Measurements from ENCODE around the gene JAG1. TPM values are rescaled to one million over a fixed set of nuclear protein-coding genes. Genes with fewer than 3 reads are reported as not detected.
"Not testable (repeated sequence)": the region's sequence is repeated elsewhere in the genome, so short reads cannot be mapped to it uniquely, and the experiment has no call there.

JAG1 gene
- total RNA-seq, 1 experiment from 2014 or later: 62.5 TPM

DNA sequence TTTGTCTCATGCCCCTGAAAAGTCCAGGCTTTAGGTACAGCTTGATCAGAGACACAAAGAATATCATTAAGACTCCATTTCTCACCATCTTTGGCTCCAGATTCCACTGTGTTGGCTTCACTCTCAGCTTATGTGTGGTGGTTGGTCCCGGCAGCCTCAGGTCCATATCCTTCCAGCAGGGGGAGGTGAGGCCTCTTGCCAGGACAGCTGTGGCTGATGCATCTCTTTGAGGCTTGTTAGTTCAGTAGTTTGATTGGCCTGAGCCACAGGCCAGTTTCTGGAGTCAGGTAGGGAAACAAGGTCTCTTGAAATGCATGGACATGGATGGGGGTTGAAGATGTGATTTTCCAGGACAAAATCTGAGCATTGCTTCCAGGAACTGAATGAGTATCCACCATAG, 62.4 kb downstream of the JAG1 start:
- DNase-seq (ENCODE audit: low read depth): peak; percentile 50

GRCh38 chr20:10610251-10610650, 63.5 kb downstream of the JAG1 start:
- DNase-seq (ENCODE audit: low read depth): no peak

- DNase-seq (ENCODE audit: low read depth): no peak
These were observed 64.0 kb downstream of the JAG1 start for GRCh38 chr20:10609770-10610169.

- DNase-seq (ENCODE audit: low read depth): no peak
These were observed 64.5 kb downstream of the JAG1 start for GRCh38 chr20:10609276-10609675.

- DNase-seq (ENCODE audit: low read depth): no peak
These were observed 68.1 kb downstream of the JAG1 start for GRCh38 chr20:10605547-10606195.

DNA sequence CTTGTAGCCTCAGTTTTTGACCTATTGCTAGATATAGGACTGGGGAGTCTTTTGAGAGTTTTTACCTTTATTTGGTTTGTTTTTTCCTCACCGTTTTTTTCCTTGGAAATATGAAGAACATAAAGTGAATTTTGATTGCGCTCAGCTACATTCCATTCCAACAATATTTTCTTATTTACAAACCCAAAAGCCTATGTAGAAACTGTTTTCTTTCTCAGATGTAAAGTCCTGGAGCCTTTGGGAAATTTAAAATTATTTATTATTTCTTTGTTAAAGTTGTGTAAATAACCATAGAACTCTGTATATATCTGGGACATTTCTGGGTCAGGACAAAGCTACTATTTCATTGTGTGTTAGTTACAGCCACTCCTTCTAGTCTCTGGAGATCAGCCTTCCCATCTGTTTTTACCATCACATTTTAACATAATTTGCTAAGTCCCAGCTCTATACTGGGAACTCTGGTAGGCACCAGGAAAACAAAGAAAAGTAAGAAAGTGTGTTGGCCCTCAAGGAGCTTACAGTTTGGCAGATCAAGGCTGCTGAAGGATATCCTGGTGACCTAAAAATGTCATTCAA, 68.8 kb downstream of the JAG1 start:
- DNase-seq (ENCODE audit: low read depth): no peak

DNA sequence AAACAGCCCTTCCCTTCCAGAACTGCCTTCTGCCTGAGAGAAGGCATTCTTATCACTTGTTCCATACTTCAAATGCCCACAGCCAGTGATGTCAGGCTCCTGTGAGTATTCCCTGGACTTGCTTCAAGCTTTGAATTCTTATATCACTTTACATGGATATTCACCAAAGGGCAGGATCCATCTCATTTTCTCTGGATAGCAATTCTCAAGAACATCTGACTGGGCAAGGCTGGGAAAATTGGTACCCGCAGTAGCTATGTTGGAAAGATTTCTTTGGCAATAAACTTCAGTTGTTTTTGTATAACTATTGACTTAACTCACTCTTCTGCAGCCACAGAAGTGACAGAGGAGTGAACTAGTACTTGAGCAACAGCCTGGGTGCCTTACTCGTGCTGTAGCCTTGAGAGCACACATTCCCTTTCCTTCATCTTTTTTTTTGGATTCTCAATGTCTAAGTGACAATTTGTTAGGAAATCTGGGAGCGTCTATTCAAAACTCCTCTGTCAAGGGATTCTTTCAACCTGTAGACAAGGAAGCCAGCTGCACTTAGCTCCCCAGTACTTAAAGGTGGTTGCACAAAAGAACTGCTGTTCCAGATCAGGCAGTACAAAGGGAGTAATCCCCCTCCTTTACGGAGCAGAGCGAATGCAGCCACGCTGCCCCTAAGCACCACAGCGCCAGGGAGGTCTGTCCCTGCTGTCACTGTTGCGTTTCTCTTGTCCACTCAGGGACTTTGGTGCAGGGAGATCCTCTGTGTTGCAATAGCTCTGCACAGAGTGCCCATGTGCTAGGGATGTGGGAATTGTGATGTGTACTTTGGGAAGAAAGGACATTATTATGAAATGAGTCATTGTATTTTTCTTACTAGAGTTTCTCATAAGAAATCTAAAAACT, 69.6 kb downstream of the JAG1 start:
- peak; percentile 84 for DNase-seq (ENCODE audit: low read depth)

DNA sequence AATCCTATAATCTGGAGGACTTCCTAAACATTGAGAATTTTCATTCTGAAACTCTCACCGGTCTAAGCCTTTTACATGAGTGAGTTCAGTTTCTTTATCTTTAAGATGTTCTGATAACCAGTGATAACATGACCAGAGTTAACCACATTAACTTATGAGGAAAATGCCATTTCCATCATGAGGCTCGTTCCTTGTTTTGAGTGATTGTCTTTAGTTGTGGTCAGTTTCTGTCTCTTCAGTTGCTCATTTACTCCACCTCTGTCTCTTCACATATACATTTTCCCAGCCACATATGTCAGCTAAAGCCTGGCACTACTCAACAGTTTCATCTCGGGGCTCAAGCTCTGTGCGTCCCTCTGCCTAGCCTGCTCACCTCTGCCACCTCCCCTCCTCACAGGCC, 70.4 kb downstream of the JAG1 start:
- no peak for DNase-seq (ENCODE audit: low read depth)

DNA sequence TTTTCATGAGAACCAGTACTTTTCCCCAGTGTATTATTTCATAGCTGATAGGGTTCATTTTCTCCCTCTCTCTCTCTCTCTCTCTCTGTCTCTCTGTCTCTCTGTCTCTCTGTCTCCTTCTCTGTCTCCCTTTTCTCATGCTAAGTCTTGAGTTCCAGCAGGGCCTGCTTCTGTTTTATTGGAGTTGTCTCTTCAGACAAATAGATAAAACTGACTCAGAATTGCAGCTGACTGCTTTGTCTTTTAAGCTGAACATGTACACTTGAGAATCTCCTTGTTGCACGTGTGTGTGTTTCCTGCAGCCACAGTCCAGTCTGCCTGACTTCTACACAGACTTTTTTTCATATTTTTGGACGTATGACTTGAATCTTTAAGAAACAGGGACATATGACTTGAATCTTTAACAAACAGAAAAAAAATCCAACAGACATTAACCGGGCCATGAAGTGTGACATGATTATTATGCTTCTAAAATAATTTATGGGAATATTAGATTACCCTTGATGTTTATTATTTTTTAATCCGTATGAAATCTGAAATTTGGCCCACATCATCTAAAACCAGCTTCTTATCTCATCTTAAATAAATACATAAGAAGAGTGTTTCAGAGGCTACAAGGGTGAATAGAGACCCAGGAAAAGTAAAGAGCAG, 71.5 kb downstream of the JAG1 start:
- no peak for DNase-seq (ENCODE audit: low read depth)

GRCh38 chr20:10597637-10598036, 76.2 kb downstream of the JAG1 start:
- DNase-seq (ENCODE audit: low read depth): no peak

DNA sequence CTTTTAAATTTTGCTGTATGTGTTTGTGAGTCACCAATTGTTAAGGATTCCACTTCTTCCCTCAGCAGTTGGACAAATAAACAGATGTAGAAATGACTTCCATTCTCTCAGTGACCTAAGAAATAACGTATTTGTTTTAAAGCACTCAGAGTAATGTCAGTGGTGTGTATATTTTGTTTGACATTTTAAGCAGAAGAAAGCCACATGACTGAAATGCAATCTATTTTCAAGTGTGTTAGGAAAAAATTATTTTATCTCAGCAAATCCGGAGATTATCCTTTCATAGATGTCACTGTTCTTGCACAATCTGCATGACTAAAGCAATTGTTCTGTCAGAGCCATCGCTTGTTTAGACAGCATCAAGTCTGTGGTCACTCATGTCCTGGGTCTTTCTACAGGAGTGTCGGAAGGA, 77.1 kb downstream of the JAG1 start:
- peak; percentile 48 for DNase-seq (ENCODE audit: low read depth)

- DNase-seq (ENCODE audit: low read depth): no peak
These were observed 77.8 kb downstream of the JAG1 start for GRCh38 chr20:10595985-10596384.

DNA sequence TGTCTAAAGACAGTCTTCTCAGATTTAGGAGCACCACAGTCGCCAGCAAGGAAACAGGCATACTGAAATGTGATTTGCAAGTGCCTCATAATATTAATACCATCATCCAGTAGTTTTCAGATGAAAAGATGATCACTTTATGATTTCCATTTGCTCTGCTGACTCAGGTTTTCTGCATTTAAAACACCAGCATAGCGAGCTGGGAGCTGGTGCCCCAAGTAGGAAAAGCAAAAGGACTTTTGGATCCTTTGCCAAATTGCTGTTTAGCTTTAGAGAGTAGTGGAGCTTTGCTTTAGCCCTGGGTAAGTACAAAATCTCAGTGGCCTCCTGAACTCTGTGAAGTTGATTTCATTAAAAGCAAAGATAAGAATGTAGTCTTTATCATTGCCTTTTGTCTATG, 78.5 kb downstream of the JAG1 start:
- DNase-seq (ENCODE audit: low read depth): no peak

DNA sequence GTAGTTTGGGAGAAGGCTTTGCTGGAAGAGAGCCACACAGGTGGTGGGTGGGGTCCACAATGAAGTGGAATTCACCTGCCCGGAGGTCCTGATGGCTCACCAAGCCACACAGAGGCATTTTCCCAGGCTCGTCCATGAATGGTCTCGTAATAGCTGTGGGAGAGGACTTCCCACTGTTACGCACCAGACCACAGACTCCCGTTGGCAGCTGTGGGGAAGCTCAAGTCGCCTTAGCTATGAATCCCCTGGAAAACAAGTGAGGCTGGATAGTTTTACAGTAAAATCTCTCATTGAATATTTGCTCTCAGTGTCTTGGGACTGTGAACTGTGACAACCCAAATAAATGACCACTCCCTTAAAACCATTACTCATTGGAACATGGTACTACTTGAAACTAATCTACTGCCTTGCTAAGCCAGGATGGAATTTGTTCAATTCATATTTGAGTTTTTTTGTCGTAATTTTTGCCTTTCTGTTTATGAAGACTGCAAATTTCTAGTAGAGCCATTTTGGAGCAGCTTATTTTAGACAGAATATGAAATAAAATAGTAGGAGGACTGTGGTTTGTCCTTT, 79.4 kb downstream of the JAG1 start:
- DNase-seq (ENCODE audit: low read depth): peak; percentile 66

- no peak for DNase-seq (ENCODE audit: low read depth)
These were observed 81.8 kb downstream of the JAG1 start for GRCh38 chr20:10591946-10592521.

DNA sequence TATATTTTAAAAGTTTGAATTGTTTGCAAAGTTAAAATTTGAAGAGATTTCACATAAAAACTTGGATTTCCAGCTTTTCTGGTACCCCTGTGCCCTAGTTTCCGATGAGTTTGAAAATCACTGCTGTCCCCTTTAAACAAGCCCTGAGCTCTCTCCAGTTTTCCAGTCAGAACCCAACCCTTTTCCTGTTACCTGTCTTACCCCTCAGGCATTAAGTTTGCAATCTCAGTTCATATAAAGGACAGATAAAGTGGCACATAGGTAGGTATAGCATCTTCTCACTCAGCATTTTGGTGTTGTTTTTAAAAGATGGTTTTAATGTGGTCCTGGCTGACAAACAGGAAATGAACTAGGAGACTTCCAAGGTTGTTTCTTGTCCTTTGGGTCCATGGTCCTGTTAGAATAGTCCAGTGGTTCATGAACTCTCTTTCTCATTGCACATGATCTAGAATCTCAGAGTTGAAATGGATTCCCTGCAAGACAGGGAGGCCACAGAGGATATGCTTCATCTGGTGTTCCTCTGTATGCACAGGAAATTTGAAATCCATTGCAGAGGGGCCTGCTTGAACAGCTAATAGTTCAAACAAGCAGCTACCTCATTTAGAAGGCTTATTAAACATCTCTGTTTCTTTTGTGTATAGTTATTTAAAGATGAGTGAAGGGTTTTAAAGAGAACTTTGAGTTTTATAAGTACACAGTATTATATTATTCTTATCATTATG, 82.7 kb downstream of the JAG1 start:
- no peak for DNase-seq (ENCODE audit: low read depth)

GRCh38 chr20:10590446-10590845, 83.4 kb downstream of the JAG1 start:
- not testable (repeated sequence) for DNase-seq (ENCODE audit: low read depth)

All from Daoy (cell line).